SKM-1 treated with dmso at 0.1 percent for 144 hours (cell line): Measurements from ENCODE around the gene PRR30.

Experiments used
- DNase-seq: peaks from one replicate; lab custom pipeline; 2025; ENCODE audit not compliant: unreplicated experiment; lab: John Stamatoyannopoulos, UW

The PRR30 gene

DNA sequence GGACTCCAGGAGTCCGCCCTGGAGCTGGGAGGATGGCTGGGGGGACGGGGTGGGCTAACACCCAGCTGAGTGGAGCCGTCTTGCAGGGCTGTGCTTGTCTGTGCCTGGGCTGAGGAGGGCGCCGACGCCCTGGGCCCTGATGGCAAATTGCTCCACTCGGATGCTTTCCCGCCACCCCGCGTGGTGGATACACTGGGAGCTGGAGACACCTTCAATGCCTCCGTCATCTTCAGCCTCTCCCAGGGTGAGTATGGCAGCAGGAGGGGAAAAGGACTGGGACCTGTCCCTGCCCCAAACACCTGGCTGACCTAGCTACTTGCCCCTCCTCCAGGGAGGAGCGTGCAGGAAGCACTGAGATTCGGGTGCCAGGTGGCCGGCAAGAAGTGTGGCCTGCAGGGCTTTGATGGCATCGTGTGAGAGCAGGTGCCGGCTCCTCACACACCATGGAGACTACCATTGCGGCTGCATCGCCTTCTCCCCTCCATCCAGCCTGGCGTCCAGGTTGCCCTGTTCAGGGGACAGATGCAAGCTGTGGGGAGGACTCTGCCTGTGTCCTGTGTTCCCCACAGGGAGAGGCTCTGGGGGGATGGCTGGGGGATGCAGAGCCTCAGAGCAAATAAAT, 39.8 kb downstream of the PRR30 start:
- no peak for DNase-seq

DNA sequence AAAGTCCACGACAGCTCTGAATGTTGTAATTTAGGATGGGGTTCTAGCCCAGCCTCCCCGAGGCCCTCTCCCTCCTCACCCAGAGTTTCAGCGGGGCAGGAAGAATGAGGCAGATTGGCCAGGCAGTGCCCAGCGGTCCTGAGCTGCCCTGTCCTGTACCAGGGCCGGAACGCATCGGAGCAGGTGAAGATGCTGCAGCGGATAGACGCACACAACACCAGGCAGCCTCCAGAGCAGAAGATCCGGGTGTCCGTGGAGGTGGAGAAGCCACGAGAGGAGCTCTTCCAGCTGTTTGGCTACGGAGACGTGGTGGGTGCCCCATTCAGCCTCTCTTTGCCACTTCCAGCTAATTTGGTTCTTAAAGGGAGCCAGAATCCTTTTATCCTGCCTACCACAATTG, 41.9 kb downstream of the PRR30 start:
- DNase-seq, result no peak

- DNase-seq, result no peak
Measured at GRCh38 chr2:27096748-27097297, 42.4 kb downstream of the PRR30 start.

DNA sequence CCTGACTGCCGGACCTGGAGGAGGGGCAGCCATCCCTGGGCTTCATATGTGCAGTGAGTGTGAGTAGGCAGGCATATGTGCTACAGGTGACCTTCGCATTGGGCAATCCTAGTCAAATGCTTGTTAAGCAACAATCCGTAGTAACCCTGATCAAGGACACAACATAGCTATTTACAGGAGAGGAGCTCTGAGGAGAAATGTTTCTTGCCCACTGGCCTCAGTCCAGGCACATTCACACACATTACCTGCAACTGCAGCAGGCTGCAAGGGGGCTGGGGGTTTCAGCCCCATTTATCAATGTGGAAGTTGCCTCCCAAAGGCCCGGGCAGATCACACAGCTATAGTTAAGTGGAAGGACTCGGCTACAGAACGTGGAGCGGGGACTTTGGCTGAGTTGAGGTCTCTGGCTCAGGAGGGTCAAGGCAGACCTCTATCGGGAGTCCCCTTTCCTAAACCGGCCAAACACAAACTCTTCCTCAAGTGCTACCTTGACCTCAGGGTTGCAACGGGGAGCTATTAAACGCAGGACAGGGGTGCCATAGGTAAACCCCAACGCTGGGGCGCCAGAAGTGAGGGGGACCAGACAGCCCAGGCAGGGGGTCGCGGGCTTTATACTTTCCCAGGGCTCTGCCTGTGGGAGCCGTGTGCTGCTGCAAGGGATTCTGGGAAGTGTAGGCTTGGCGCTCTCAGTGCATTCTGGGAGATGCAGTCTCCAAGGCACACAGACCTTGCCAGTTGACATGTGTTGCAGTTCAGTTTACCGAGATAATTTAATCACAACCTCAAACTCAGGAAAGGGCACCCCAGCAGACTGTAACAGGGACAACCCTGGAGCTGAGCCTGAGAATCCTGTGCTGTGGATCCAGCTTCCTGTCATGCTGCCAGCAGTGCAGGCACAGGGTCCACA, 43.2 kb downstream of the PRR30 start:
- peak; percentile 42 for DNase-seq

DNA sequence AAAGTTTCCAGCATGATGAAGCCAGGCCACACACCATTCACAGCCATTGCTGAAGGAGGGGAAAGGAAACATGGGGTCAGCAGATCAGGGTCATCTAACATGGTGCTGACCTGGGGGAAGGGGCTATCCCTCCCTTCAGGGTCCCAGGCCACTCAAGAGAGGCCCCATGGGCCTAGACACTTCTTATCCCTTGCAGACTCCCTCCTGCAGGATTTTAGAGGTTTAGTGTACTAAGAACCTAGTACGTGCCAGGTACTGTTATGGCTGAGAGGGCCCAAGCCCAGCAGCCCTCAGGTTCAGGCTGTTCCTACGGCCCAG, 43.8 kb downstream of the PRR30 start:
- DNase-seq, result no peak

DNA sequence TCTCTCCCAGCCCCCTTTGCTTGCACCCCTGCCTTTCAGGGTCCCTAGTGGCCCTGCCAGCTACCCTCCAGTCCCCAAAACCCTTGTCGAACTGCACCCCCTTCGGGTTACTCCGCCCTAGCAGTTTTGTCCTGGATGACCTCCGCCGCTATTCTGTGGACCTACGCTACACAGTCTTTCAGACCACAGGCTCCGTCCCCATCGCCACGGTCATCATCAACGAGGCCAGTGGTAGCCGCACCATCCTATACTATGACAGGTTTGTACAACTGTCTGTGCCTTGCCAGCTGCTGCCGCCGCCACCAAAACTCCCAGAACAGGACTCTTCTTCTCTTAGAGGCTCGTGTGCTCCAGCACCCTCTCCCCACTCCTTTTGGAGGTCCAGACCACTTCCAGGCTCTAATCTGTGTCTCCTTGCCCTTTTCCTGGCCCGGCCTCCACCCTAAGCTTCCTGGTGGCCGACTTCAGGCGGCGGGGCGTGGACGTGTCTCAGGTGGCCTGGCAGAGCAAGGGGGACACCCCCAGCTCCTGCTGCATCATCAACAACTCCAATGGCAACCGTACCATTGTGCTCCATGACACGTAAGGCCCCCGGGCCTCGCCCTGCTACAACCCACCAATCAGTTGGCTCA, 44.7 kb downstream of the PRR30 start:
- DNase-seq, result no peak

DNA sequence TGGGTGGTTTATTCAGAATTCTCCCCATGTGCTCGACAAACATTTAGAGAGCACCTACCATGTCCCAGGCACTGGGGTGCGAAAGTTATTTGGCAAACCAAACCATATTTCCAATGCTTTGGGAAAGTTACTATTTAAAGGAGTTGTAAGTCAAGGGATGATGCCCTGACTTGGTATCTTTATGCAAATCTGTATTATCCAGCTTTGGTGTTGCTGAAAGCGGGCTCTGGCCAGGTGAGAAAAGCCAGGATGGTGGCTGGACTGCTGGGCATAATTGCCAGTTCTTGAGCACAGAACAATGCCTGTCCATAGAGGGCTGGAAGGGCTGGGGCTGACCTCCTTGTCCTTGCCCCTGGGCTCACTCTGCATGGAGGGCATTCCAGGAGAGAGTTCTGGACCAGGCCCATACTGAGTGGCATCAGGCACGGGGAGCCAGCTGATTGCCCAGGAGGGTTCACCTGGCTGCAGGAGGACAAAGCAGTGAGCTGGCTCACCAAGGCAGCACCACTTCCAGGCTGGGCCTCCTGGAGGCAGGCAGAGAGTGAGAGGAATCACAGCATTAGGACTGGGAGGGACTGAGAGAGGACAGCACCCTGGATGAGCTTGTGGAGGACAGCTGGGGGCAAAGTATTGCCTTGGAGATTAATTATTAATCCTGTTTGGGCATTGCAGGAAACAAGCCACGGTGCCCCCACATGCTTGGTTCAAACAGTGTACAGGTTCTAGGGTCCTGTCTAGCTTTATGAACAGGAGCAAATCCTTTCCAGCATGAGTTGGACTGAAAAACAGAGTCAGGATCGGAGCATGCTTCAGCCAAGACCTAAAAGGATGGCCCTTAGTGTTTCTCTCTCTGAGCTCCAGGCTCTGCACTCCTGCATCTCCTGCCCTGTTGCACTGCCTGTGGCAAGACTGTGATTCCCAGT, 45.5 kb downstream of the PRR30 start:
- no peak for DNase-seq

- DNase-seq, result no peak
Measured at GRCh38 chr2:27092696-27093429, 46.3 kb downstream of the PRR30 start.

GRCh38 chr2:27091746-27092695, 47.2 kb downstream of the PRR30 start:
- no peak for DNase-seq

- DNase-seq, result no peak
Measured at GRCh38 chr2:27089111-27089954, 49.9 kb downstream of the PRR30 start.

- no peak for DNase-seq
Measured at GRCh38 chr2:27088634-27089033, 50.6 kb downstream of the PRR30 start.

- DNase-seq, result no peak
Measured at GRCh38 chr2:27087823-27088410, 51.3 kb downstream of the PRR30 start.
